Peyer's patch (tissue), 4 donors: ENCODE results near the gene TUBB4A.

Experiments used
- POLR2A ChIP-seq, 2 donors: fragments of 450-650 bp; IDR thresholded peaks; one replicate each; pipeline ENCODE4 v1.5.1; 2017; ENCODE audit warnings: antibody characterized with exemption in 2 of 2, mild to moderate bottlenecking in 2 of 2, moderate library complexity in 2 of 2
- TF ChIP-seq, protein P1 (sequence below), 6 experiments: fragments of 450-650 bp in 4 of 6; fragments of 200-600 bp in 2 of 6; sonication (generic) in 1 of 6; IDR thresholded peaks; one replicate each; pipeline ENCODE4 v1.5.1; 2017 to 2019; ENCODE audit warnings: antibody characterized with exemption in 6 of 6, mild to moderate bottlenecking in 3 of 6, moderate library complexity in 1 of 6

GRCh38 chr19:6466526-6467248, 35.4 kb downstream of the TUBB4A start:
- TF ChIP-seq, protein P1, sequence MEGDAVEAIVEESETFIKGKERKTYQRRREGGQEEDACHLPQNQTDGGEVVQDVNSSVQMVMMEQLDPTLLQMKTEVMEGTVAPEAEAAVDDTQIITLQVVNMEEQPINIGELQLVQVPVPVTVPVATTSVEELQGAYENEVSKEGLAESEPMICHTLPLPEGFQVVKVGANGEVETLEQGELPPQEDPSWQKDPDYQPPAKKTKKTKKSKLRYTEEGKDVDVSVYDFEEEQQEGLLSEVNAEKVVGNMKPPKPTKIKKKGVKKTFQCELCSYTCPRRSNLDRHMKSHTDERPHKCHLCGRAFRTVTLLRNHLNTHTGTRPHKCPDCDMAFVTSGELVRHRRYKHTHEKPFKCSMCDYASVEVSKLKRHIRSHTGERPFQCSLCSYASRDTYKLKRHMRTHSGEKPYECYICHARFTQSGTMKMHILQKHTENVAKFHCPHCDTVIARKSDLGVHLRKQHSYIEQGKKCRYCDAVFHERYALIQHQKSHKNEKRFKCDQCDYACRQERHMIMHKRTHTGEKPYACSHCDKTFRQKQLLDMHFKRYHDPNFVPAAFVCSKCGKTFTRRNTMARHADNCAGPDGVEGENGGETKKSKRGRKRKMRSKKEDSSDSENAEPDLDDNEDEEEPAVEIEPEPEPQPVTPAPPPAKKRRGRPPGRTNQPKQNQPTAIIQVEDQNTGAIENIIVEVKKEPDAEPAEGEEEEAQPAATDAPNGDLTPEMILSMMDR (IDR thresholded peaks at IDR 0.05): no peak
- no peak for TF ChIP-seq POLR2A (IDR thresholded peaks at IDR 0.05)
